GM10266 (cell line): ENCODE results near the gene SH3RF2.

ENCODE experiments used
- DNase-seq: peaks from one replicate; pipeline ENCODE4 v3.0.0; 2012; ENCODE audit errors: extremely low spot score
- CTCF ChIP-seq: IDR thresholded peaks from 2 replicates; pipeline ENCODE4 v1.5.1; 2012; ENCODE audit warnings: mild to moderate bottlenecking, low read depth; ENCODE audit not compliant: control insufficient read depth, insufficient read depth; ENCODE audit errors: missing control alignments

The SH3RF2 gene

GRCh38 chr5:146013761-146014160 lies 77.4 kb downstream of the SH3RF2 start:
- no peak for DNase-seq
- no peak for TF ChIP-seq CTCF

- DNase-seq = no peak
- TF ChIP-seq CTCF = no peak
Measured at GRCh38 chr5:146015001-146015400, 78.6 kb downstream of the SH3RF2 start.

GRCh38 chr5:146016764-146017484 lies 80.5 kb downstream of the SH3RF2 start:
- no peak for TF ChIP-seq CTCF
- DNase-seq = no peak

GRCh38 chr5:146018514-146019375 lies 82.4 kb downstream of the SH3RF2 start:
- no peak for TF ChIP-seq CTCF
- DNase-seq = no peak

- DNase-seq = no peak
- no peak for TF ChIP-seq CTCF
Measured at GRCh38 chr5:146020100-146020499, 83.7 kb downstream of the SH3RF2 start.

- no peak for DNase-seq
- no peak for TF ChIP-seq CTCF
Measured at GRCh38 chr5:146024034-146024433, 87.7 kb downstream of the SH3RF2 start.
